ENCODE measurements around the gene RNF213.
"Not testable (repeated sequence)": the region's sequence is repeated elsewhere in the genome, so short reads cannot be mapped to it uniquely, and the experiment has no call there.

RNF213 gene

GRCh38 chr17:80274331-80274730 is 13.7 kb downstream of the RNF213 start:
- no peak for DNase-seq

- no peak for DNase-seq
Observed at GRCh38 chr17:80274871-80275449, 14.3 kb downstream of the RNF213 start.

GRCh38 chr17:80275857-80276256 is 15.2 kb downstream of the RNF213 start:
- DNase-seq, result not testable (repeated sequence)

- peak; percentile 1 for DNase-seq
Observed at GRCh38 chr17:80277751-80278671, 17.4 kb downstream of the RNF213 start.

DNA sequence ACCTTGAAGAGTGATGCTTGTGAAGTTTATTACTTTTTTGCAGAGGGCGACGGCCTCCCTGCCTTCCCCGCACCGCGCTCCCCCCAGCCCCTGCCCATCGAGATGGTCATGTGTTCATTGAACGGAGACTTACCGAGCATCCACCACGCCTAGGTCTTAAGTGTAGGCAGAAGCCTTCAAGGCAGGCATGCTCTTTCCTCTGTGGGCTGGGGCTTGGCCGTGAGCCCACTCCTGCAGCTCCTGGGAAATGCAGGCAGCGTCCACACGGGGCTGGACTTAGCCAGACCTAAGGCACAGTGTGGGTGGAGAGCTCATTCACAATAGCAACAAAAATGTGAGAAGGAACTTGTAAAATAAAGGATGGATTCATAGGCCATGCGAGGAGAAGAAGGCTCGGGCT is 19.2 kb downstream of the RNF213 start:
- DNase-seq, result no peak

DNA sequence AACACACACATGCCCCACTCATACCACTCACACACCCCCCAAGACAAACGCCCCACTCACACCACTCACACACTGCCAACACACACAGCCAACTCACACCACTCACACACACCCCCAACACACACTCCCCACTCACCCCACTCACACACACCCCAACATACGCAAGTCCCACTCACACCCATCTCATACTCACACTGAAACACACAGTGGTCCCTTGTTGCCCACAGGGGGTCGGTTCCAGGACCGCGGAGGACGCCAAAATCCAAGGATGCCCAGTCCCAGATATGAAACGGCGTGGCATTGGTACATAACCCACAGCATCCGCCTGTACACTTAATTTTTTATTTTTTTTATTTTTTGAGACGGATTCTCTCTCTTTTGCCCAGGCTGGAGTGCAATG is 20.9 kb downstream of the RNF213 start:
- no peak for DNase-seq

GRCh38 chr17:80283116-80283852 is 22.6 kb downstream of the RNF213 start:
- DNase-seq, result no peak

DNA sequence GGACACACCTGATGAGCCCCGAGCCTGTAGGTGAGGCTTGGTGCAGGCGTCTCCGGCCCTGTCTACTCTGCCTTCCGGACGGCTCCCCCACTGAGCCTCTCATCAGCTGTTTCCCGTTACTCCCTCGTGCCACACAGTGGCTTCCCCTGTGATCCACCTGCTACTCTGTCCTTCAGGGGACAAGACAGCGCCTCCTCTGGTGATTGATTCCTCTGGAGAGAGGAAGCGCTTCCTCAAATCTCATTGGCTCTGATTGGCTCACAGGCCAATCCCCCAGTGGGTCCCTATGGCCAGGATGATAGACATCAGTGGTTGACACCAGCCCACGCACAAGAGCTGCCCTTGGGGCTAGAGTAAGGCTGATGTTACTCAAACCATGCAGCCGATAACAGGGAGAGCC is 24.0 kb downstream of the RNF213 start:
- no peak for DNase-seq

GRCh38 chr17:80285237-80285920 is 24.7 kb downstream of the RNF213 start:
- no peak for DNase-seq

DNA sequence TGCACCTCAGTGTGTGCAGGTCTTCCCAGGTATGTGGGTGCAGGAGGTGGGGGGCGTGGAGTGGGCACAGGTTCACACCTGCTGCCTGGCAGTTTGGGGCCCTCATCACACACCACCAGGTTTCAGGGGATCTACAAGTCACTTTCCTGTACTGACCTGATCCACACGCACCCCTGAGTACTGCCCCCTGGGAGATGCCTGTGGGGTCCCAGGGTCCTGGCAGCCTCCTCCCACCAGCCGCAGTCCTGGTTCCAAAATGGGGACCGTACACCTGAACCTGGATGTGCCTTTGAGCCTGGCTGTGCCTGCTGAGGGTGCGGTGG is 25.9 kb downstream of the RNF213 start:
- no peak for DNase-seq

DNA sequence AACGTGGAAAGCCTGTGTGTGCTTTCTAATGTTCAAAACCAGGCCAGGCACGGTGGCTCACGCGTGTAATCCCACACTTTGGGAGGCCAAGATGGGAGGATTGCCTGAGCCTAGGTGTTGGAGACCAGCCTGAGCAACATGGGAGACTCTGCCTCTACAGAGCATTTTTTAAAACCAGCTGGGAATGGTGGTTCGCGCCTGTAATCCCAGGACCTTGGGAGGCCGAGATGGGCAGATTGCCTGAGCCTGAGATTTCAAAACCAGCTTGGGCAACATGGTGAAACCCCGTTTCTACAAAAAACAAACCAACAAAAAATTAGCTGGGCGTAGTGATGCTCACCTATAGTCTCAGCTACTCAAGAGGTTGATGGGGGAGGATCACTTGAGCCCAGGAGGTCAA is 26.4 kb downstream of the RNF213 start:
- no peak for DNase-seq

DNA sequence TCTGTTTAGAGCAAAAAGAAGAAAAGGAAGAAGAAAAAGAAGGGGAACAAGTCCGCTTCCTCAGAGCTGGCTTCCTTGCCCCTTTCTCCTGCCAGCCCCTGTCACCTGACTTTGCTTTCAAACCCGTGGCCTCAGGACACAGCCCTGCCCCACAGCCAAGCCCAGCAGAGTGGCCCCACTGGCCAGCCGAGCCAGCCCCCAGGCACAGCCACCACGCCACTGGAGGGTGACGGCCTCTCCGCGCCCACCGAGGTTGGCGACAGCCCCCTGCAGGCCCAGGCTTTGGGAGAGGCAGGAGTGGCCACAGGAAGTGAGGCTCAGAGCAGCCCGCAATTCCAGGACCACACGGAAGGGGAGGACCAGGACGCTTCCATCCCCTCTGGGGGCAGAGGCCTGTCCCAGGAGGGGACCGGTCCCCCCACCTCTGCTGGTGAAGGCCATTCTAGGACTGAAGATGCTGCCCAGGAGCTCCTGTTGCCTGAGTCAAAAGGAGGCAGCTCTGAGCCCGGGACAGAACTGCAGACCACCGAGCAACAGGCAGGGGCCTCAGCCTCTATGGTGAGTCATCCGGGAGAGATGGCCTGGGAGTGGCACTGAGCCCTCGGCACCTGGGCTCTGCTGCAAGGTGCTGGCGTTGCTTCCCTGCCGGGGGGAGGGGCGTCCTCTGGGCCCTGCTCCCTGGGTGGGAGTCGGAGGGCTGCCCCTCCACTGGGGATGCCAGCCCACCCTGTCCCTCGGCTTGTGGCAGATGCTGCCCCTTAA is 27.3 kb downstream of the RNF213 start:
- no peak for DNase-seq

DNA sequence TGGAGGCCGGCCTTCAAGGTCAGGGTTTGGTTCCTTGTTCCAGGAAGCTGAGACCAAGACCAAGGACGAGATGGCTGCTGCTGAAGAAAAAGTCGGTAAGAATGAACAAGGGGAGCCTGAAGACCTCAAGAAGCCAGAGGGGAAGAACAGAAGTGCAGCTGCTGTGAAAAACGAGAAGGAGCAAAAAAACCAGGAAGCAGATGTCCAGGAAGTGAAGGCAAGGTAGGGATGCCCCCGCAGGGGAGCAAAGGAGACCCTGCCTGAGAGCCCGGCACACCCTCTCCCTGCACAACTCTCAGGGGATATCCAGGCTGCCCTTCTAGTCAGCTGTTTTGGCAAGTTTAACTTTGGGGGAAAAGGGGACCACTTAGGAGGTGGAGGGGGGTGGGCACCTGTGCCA is 29.0 kb downstream of the RNF213 start:
- DNase-seq, result no peak

- DNase-seq, result no peak
Observed at GRCh38 chr17:80290156-80290555, 29.5 kb downstream of the RNF213 start.

DNA sequence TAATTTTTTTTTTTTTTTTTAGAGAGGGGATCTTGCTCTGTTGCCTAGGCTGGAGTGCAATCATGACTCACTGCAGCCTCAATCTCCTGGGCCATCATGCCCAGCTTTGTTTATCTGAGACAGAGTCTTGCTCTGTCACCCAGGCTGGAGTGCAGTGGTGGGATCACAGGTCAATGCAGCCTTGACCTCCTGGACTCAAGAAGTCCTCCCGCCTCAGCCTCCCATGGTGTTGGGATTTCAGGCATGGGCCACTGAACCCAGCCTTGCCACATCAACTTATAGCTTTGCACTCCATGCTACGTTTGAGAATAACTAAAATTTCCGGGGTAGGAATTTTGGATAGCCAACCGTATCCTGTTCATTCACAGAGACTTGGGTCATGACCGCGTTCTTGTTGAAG is 30.6 kb downstream of the RNF213 start:
- DNase-seq, result no peak

DNA sequence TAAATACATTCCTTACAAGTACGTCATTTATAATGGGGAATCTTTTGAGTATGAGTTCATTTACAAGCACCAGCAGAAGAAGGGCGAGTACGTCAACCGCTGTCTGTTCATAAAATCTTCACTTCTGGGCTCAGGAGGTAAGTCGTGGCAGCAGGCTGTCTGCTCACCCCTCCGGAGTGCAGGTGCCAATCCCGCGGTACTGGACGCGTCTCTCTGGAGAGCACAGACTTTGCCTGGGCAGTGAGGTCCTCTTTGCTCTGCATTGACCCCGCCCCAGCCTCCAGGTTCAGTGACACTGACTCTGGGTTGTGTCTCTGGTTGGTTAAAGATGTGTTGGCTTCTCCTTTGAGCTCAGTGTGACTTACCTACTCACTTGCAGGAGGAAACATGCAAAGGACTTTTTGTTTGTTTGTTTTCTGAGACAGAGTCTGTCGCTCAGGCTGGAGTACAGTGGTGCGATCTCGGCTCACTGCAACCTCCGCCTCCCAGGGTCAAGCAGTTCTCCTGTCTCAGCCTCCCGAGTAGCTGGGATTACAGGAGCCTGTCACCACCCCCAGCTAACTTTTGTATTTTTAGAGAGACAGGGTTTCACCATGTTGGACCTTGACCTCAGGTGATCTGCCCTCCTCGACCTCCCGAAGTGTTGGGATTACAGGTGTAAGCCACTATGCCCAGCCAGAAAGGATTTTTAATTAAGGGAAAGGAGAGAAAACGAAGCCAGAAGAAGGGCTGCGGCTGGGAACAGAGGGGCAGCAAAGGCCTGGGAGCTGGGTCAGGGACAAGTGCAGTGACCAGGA is 31.2 kb downstream of the RNF213 start:
- DNase-seq, result no peak

GRCh38 chr17:80292521-80292971 is 31.9 kb downstream of the RNF213 start:
- DNase-seq, result no peak

DNA sequence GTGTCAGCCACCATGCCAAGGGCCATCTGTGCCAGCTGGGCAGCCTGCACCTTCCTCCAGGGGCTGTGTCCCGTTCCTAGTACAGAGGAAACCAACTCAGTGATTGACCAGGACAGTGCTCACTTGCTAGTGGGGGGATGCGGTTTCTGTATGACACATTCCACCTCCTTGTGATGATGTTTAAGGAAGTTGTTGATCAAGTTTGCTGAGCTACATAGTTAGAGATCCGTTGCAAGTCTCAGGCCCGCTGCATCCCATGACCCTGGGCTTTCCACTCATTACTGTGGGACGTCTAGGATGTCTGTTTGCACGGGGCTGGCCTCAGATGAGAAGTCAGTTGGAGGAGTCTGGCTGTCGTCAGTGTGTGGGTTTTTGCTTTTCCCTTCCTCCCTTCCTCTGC is 33.6 kb downstream of the RNF213 start:
- no peak for DNase-seq

- DNase-seq, result no peak
Observed at GRCh38 chr17:80294653-80295052, 34.0 kb downstream of the RNF213 start.

GRCh38 chr17:80295146-80295545 is 34.5 kb downstream of the RNF213 start:
- no peak for DNase-seq

GRCh38 chr17:80295559-80295958 is 34.9 kb downstream of the RNF213 start:
- DNase-seq, result no peak

GRCh38 chr17:80296221-80296620 is 35.6 kb downstream of the RNF213 start:
- no peak for DNase-seq

All from CD4-positive, alpha-beta T cell treated with Interleukin-6 for 4 hours (primary cell).